ENCODE measurements around the gene TREH.
"Not testable (repeated sequence)": the region's sequence is repeated elsewhere in the genome, so short reads cannot be mapped to it uniquely, and the experiment has no call there.

The TREH gene

GRCh38 chr11:118696673-118697226 lies 17.3 kb upstream of the TREH start:
- DNase-seq = no peak

- no peak for DNase-seq
These were observed 15.3 kb upstream of the TREH start for GRCh38 chr11:118694771-118695170.

- no peak for DNase-seq
These were observed 14.7 kb upstream of the TREH start for GRCh38 chr11:118694185-118694584.

DNA sequence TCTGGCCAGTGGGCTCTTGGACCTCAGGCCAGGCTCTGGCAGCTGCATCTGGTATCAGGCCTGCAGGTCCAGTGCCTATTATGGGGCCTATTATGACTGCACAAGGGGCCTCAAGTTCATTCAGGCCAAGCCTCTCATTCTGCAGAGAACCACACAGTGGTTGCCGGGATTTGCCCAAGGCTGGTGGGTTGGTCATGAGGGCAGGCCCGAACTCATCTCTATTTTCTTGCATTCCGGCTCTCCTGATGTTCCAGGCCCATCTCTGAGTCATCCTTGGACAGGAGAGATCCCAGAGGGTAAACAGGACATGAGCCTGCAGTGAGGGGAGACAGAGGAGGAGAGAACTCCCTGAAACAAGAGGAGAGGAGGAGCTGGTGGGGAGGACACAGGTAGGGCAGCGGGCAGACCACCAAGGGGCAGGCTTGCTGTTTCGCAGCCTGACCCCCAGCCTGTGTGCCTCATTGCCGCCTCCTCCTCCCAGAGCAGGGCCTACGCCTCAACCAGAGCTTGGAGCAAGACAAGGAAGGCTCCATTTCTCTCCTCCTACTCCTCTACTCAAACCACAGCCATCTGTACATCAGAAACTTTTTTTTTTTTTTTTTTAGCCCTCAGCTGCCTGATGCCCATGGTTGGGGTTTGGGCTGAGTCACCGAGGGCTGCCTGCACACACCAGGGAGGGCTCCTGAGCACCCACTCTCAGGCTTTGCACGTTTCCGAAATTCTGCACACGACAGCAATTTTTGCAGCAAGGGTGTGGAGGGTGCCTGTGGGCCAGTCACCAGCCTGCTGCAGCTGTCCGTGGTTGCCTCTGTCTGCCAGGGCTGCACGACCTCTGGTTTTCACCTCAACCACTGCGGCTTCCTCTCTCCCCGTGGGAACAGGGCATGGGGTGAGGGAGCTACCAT lies 12.7 kb upstream of the TREH start:
- DNase-seq = no peak

GRCh38 chr11:118690553-118691304 lies 11.3 kb upstream of the TREH start:
- DNase-seq = no peak

DNA sequence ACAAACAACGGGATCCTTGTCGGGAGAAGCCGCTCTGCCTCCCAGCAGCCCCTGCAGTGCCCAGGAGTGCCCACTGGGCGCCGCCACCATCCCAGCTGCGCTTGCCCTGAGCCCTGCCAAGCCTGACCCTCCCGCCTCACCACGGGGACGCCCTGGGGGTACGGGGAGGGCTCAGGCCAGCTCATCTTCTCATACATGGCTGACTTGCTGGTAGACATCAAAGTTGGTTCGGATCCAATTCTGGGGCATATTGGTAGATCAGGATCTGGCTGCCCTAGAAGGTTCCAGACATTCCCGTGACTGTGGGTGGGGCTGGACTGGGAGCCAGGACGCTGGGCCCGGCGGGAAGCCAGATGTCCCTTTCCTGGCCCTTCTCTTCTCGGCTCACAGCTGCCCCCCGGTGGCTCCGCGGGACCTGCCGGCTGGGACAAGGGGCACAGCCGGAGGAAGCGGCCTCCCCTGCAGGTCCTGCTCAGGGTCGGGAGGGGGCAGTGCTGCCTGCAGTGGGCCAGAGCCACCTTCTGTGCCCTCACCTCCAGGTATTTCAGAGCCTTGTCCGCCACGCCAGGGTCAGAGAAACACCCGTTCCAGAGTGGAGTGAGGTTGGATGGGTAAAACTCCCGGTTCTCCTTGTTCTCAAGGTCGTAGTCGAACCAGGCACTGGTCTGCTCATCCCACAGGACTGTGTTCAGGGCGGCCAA lies 10.6 kb upstream of the TREH start:
- peak; percentile 90 for DNase-seq

GRCh38 chr11:118689503-118689851 lies 10.0 kb upstream of the TREH start:
- no peak for DNase-seq

GRCh38 chr11:118688851-118689502 lies 9.5 kb upstream of the TREH start:
- no peak for DNase-seq

DNA sequence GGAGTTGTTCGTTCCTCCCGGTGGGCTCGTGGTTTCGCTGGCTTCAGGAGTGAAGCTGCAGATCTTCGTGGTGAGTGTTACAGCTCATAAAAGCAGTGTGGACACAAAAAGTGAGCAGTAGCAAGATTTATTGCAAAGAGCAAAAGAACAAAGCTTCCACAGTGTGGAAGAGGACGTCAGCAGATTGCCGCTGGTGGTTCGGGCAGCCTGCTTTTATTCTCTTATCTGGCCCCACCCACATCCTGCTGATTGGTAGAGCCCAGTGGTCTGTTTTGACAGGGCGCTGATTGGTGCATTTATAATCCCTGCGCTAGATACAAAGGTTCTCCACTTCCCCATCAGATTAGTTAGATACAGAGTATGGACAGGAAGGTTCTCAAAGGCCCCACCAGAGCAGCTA lies 8.9 kb upstream of the TREH start:
- DNase-seq = not testable (repeated sequence)

DNA sequence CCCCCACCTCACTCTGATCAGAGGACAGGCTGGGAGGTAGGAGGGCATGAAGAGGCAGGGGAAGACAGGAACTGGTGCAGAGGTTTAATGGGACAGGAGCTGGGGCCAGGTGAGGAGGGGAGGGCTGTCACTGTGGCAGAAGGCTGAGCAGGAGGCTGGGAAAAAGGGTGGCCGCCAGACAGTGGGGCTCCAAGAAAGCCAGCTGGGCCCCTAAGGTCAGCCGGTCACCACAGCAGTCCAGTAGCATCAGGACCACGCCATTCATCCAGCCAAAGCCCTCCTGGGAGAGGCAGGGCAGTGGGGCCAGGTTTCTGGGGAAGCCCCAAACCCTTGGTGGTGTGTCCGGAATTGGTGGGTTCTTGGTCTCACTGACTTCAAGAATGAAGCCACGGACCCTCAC lies 8.5 kb upstream of the TREH start:
- no peak for DNase-seq

DNA sequence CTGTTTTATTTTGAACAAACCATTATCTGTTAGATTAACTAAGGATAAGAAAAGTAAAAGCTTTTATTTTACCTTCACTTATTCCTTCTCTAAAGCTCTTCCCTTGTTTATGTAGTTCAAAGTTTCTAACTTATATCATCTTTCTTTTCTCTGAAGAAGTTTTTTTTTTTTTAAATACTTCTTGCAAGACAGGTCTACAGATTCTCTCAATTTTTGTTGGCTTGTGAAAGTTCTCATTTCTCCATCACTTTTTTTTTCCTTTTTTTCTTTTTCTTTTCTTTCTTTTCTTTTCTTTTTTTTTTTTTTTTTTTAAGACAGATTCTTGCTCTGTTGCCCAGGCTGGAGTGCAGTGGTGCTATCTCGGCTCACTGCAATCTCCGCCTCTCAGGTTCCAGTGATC lies 4.7 kb upstream of the TREH start:
- DNase-seq = no peak

GRCh38 chr11:118682939-118683338 lies 3.5 kb upstream of the TREH start:
- not testable (repeated sequence) for DNase-seq

DNA sequence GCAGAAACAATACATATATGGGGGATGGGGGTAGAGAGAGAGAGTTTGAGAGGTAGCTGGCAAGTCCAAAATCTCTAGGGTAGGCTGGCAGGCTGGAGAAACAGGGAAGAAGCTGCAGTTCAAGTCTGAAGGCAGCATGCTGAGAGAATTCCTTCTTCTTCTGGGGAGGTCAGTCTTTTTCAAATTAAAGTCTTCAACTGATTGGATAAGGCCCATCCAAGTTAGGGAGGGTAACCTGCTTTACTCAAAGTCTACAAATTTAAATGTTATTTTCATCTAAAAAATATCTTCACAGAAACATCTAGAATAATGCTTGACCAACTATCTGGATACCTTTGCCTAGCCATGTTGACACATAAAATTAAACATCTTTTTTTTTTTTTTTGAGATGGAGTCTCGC lies 2.9 kb upstream of the TREH start:
- DNase-seq = no peak

GRCh38 chr11:118678908-118679307 lies 542 bp downstream of the TREH start:
- DNase-seq = not testable (repeated sequence)

GRCh38 chr11:118677977-118678376 lies 1.5 kb downstream of the TREH start:
- DNase-seq = no peak

- no peak for DNase-seq
These were observed 5.4 kb downstream of the TREH start for GRCh38 chr11:118674082-118674435.

DNA sequence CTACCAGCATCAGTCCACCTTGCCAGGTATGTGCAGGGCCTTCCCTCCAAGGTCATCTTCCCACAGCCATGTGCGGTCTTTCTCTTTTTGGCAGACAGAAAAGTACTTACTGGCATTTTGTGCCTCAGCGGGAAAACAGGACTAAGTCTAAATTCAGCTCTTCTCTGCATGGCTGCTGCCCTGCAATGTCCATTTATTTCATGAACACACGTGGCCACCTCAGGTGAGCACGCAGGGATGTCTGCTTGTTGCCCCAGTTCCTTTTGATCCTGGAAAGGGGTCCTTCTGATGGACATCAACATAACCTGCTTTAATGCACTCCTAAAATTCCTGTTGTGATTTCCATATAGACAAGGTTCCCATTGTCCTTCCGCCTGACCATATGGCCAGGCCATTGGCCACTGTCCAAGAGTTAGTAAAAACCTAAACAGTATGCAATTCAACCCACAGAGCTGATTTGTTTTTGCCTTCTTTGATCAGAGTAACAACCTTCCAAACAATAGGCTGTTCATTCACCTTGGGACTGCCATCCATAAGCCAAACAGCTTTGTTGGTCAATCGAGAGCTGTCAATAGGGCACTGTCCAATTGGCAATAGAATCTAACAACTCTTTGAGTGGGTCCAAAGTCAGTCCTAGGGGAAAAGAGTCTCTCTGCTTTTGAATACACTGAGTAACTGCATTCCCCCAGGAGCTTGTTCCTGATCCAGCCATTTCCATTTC lies 5.9 kb downstream of the TREH start:
- DNase-seq = no peak

GRCh38 chr11:118672846-118673245 lies 6.6 kb downstream of the TREH start:
- DNase-seq = no peak

- no peak for DNase-seq
These were observed 8.2 kb downstream of the TREH start for GRCh38 chr11:118671254-118671653.

GRCh38 chr11:118670063-118670462 lies 9.4 kb downstream of the TREH start:
- no peak for DNase-seq

- no peak for DNase-seq
These were observed 13.1 kb downstream of the TREH start for GRCh38 chr11:118666371-118666770.

- no peak for DNase-seq
These were observed 15.5 kb downstream of the TREH start for GRCh38 chr11:118663902-118664301.
